ENCODE data around the gene KHDC1.

DNA sequence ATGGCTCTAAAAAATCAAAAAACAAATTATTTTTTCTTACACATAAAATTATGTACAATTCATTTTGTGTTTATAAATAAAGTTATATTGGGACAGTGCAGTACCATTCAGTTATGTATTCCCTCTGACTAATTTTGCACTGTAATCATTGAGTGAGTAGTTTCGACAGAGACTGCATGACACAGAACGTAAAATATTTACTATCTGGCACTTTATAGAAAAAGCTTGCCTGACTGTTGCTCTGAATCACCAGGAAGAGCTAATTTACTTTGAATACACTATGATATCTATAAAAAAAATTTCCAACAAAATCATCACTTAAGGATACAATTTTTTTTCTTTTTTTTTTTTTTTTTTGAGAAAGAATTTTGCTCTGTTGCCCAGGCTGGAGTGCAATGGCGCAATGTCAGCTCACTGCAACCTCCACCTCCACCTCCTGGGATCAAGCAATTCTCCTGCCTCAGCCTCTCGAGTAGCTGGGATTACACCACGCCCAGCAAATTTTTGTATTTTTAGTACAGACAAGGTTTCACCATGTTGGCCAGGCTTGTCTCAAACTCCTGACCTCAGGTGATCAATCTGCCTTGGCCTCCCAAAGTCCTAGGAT, 26.7 kb downstream of the KHDC1 start:
- no peak for TF ChIP-seq POLR2A (IDR thresholded peaks at IDR 0.05; ENCODE audit: control extremely low read depth in 1 of 2, low read depth in 2 of 2, low read length in 2 of 2)
- TF ChIP-seq, protein P1, sequence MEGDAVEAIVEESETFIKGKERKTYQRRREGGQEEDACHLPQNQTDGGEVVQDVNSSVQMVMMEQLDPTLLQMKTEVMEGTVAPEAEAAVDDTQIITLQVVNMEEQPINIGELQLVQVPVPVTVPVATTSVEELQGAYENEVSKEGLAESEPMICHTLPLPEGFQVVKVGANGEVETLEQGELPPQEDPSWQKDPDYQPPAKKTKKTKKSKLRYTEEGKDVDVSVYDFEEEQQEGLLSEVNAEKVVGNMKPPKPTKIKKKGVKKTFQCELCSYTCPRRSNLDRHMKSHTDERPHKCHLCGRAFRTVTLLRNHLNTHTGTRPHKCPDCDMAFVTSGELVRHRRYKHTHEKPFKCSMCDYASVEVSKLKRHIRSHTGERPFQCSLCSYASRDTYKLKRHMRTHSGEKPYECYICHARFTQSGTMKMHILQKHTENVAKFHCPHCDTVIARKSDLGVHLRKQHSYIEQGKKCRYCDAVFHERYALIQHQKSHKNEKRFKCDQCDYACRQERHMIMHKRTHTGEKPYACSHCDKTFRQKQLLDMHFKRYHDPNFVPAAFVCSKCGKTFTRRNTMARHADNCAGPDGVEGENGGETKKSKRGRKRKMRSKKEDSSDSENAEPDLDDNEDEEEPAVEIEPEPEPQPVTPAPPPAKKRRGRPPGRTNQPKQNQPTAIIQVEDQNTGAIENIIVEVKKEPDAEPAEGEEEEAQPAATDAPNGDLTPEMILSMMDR (IDR thresholded peaks at IDR 0.05; ENCODE audit: control extremely low read depth in 1 of 3, insufficient read depth in 1 of 3, low read depth in 1 of 3, low read length in 3 of 3) = no peak
- TF ChIP-seq SP1 (IDR thresholded peaks at IDR 0.05; ENCODE audit: low read depth, low read length) = no peak
- TF ChIP-seq EP300 (IDR thresholded peaks at IDR 0.05; ENCODE audit: borderline replicate concordance in 1 of 2, low read depth in 2 of 2, low read length in 2 of 2) = no peak
- no peak for TF ChIP-seq EGR1 (IDR thresholded peaks at IDR 0.05; ENCODE audit: borderline replicate concordance, low read depth, low read length)
- no peak for TF ChIP-seq RXRA (IDR thresholded peaks at IDR 0.05; ENCODE audit: insufficient read depth, low read depth, low read length)
- TF ChIP-seq KDM5A (IDR thresholded peaks at IDR 0.05; ENCODE audit: low read length) = no peak
- TF ChIP-seq MAFK (IDR thresholded peaks at IDR 0.05; ENCODE audit: low read depth, low read length) = no peak
- no peak for TF ChIP-seq POLR2AphosphoS5 (IDR thresholded peaks at IDR 0.05; ENCODE audit: low read depth, low read length)

Data from H1 (cell line).